ENCODE results near the gene TBX15. TPM values are rescaled to one million over a fixed set of nuclear protein-coding genes. Genes with fewer than 3 reads are reported as not detected.

TBX15 gene
- total RNA-seq, 2 experiments from 2014 or later, result not detected

DNA sequence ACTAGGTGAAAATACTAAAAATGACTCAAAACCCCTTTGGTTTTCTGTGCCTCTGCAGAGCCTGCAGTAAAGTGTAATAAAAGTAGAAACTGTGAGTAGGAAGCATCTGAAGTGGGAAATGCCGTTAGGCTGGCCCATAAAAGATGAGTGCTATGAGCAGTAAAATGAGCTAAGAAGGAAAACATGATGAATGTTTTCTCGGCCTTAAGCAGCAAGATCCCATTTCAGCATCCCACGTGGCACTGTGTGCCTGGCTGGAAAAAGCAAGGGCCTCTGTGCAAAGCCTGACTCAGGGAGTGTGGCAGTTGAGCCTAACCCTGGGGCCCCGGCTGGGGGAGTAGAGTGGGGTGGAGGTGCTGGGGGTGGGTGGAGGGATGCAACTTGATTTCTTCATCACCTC is 109.5 kb downstream of the TBX15 start:
- no peak for DNase-seq
- no peaks in the 10 kb centered on the region for H3K27me3 Mint-ChIP-seq
- H3K36me3 Mint-ChIP-seq, result no peaks in the 10 kb centered on the region
- H3K27ac Mint-ChIP-seq, result no peak overlapping the region
- H3K9me3 Mint-ChIP-seq, result peaks cover 2% of the 10 kb centered on the region
- H3K4me1 Mint-ChIP-seq, result no peaks in the 10 kb centered on the region
- ATAC-seq (ENCODE audit: low read depth), result no peak
- H3K4me3 Mint-ChIP-seq, result no peak overlapping the region
- POLR2A ChIA-PET, result no interaction called here

DNA sequence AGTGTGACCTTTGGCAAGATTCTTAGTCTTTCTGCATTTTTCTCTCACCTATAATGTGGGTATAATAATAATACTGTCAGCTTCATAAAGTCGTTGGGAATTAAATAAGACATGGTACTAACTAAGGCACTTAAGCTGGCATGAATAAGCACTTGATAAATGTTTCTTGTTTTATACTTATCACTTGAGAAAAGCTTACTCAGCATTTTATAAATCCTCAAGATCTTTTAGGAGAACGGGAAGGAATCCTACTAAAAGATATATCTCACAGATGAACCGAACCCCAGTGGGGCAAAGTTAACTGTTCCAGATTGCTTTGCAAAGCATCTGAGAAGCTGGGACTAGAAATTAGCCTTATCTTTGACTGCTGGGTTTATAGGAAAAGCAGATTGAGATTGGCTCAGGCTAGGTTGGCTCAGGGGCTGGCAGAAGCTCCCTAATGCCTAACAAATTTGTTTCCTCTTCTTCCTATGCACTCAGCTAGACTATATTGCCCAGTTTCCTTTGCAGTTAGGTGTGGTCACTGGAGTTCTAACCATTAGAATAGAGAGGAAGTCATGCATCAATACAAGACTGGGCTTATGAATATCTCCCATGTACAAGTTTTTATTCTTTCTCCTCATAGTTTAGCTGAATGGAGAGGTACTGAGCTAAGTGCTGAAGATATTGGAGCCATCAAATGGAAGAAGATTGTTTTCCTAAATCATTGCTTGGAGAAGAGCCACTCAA is 110.3 kb downstream of the TBX15 start:
- no peaks in the 10 kb centered on the region for H3K36me3 Mint-ChIP-seq
- peaks cover 2% of the 10 kb centered on the region for H3K9me3 Mint-ChIP-seq
- no peak for DNase-seq
- ATAC-seq (ENCODE audit: low read depth), result no peak
- H3K4me3 Mint-ChIP-seq, result no peak overlapping the region
- no peaks in the 10 kb centered on the region for H3K4me1 Mint-ChIP-seq
- H3K27me3 Mint-ChIP-seq, result no peaks in the 10 kb centered on the region
- H3K27ac Mint-ChIP-seq, result no peak overlapping the region
- POLR2A ChIA-PET, result no interaction called here

DNA sequence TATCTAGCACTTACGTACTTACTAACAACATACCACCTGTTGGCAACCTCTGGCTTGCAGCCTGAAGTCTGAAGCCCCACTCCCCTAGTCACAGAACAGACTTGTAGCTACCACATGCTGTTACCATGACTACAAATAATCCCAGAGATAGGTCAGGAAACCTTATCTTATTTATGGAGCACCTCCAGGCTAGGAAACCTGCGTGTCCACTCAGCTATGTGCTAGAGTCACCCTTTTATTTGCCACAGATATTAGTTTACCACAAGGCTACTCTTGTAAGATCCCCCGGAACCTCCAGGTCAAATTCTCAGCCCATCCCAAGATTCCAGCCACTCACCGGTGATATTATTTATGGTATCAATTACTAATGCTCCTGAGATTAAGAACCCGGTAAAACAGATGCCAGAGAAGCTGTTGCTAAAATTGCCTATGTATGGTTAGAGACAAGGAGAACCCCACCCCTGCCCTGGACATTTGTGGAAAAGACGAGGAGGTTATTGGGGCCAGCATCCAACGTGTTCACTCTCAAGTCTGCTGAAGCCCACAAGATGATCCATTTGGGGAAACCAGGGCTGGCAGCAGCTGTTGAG is 116.5 kb downstream of the TBX15 start:
- DNase-seq, result no peak
- Mint-ChIP-seq H3K36me3 (no peaks in the 10 kb centered on the region), H3K27ac (no peak overlapping the region), H3K9me3 (no peaks in the 10 kb centered on the region), H3K4me1 (no peaks in the 10 kb centered on the region), H3K4me3 (no peak overlapping the region), H3K27me3 (no peaks in the 10 kb centered on the region)
- POLR2A ChIA-PET, result no interaction called here
- no peak for ATAC-seq (ENCODE audit: low read depth)

DNA sequence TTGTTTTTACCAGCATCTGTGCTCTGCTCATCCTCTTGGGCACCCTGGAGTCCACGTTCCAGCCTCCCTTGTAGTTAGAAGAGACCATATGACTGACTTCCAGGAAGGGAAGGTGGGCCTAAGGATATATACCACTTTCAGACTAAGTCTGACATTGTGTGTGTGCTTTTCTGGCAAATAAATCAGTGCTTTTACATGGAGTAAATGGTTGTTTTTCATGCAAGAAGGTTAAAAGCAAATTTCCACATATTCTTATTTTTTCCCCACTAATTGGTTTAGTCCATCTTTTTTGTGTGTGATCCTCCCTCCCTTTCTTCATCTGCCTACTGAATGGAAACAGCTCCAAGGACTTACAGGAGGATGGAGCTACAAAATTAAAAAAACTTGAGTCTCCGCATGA is 119.8 kb downstream of the TBX15 start:
- no peaks in the 10 kb centered on the region for H3K4me1 Mint-ChIP-seq
- no peak overlapping the region for H3K4me3 Mint-ChIP-seq
- H3K9me3 Mint-ChIP-seq, result no peaks in the 10 kb centered on the region
- no peaks in the 10 kb centered on the region for H3K36me3 Mint-ChIP-seq
- POLR2A ChIA-PET, result no interaction called here
- H3K27me3 Mint-ChIP-seq, result no peaks in the 10 kb centered on the region
- no peak for ATAC-seq (ENCODE audit: low read depth)
- no peak overlapping the region for H3K27ac Mint-ChIP-seq
- DNase-seq, result no peak

DNA sequence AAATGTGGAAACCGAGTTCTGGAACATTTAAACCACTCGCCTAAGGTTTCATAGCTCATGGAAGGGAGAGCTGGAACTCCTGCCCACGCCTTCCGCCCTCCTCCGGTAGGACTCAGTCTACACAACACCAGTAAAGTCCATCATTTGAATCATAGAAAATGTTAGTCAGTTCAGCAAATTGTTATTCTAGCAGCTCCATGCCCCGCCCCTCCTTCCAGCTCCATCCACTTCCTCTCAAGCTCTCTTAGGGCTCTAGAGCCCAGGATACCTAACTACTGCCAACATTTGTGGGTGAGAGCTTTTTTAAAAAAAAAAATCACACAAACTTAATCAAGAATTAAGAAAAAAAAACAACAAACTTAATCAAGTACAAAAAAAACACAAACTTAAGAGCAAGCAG is 121.8 kb downstream of the TBX15 start:
- POLR2A ChIA-PET, result no interaction called here
- Mint-ChIP-seq H3K9me3 (no peaks in the 10 kb centered on the region), H3K36me3 (no peaks in the 10 kb centered on the region), H3K27me3 (no peaks in the 10 kb centered on the region), H3K27ac (no peak overlapping the region), H3K4me3 (no peak overlapping the region), H3K4me1 (no peaks in the 10 kb centered on the region)
- DNase-seq (no peak), ATAC-seq (ENCODE audit: low read depth) (no peak)

DNA sequence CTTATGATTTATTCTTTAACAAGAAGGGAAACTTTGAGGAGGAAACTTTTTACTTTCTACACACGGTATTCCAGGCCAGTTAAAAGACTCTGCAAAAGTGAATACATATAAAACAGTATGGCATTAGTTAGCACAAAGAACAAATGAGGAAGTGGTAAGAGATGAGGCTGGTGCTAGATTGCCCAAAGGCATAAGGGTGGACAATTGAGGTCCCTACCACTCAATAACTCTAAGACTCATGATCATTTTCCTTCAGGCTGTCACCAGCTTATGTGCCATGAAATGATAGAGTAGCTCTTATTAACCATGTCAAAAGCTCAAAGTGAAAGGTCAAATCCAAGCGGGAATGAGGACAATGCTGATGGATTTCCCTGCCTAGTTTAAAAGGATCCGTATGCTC is 124.5 kb downstream of the TBX15 start:
- Mint-ChIP-seq H3K27ac (no peak overlapping the region), H3K9me3 (peaks cover 1% of the 10 kb centered on the region), H3K27me3 (no peaks in the 10 kb centered on the region), H3K4me3 (no peak overlapping the region), H3K4me1 (no peaks in the 10 kb centered on the region), H3K36me3 (no peaks in the 10 kb centered on the region)
- ATAC-seq (ENCODE audit: low read depth) (no peak), DNase-seq (no peak)
- POLR2A ChIA-PET, result no interaction called here

DNA sequence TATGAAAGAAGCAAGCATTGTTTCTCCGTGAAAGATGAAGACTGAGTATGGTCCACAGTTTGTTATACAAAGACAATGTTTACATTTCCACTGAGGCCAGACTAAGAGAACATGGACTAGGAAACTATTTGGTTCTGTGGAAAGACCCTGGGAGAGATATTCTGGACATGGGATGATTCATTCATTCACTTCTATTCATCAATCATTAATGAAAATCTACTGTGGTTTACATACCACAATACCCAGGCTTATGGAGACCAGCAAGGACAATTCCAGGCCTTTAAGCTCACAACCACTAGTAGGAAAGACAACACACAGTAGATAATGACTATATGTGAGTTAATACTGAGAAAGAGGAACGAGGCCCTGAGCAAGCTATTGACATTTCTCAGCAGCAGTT is 125.4 kb downstream of the TBX15 start:
- no peak overlapping the region for H3K27ac Mint-ChIP-seq
- ATAC-seq (ENCODE audit: low read depth), result no peak
- no peak overlapping the region for H3K4me3 Mint-ChIP-seq
- no peaks in the 10 kb centered on the region for H3K36me3 Mint-ChIP-seq
- H3K9me3 Mint-ChIP-seq, result peaks cover 2% of the 10 kb centered on the region
- POLR2A ChIA-PET, result no interaction called here
- H3K4me1 Mint-ChIP-seq, result no peaks in the 10 kb centered on the region
- H3K27me3 Mint-ChIP-seq, result no peaks in the 10 kb centered on the region
- no peak for DNase-seq

DNA sequence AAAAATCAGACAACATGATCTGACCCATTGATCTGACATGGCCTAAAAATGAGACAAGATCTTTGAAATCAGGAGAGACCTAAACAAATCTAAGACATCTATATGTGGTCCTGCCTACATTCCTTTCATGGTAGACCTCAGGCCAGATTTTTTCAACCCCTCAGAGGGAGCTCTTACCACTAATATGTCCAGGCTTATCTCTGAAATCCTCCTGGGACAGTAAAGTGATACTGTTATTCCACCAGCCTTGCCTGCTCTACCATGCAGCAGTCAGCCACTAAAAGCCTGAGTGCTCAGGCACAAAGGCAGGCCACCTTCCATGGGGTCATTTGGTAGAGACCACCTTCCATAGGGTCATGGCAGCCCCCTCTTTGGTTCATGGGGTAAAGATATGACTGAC is 126.9 kb downstream of the TBX15 start:
- no peak for ATAC-seq (ENCODE audit: low read depth)
- Mint-ChIP-seq H3K9me3 (peaks cover 2% of the 10 kb centered on the region), H3K27me3 (no peaks in the 10 kb centered on the region), H3K4me1 (no peaks in the 10 kb centered on the region), H3K4me3 (no peak overlapping the region), H3K27ac (no peak overlapping the region), H3K36me3 (no peaks in the 10 kb centered on the region)
- POLR2A ChIA-PET, result no interaction called here
- DNase-seq, result no peak

DNA sequence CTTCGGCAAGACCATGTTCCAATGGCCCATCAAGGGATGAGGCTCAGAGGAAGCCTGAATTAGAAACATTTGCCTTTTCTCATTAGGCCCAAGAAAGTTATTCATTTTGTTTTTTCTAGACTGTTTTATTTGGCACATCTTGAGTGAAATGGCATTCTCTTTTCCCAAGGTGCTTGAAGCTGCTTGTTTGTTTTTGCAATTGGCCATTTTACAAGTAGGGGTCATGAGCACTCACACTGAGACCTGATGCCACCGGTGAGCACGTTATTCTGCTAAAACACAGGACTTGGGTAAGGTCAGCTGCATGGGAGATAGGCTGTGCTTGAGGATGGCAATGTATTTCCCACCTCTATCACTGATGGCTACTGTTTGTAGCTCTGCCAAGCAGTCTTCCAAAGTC is 128.1 kb downstream of the TBX15 start:
- Mint-ChIP-seq H3K27ac (no peak overlapping the region), H3K9me3 (peaks cover 2% of the 10 kb centered on the region), H3K4me1 (no peaks in the 10 kb centered on the region), H3K4me3 (no peak overlapping the region), H3K27me3 (no peaks in the 10 kb centered on the region), H3K36me3 (no peaks in the 10 kb centered on the region)
- no peak for ATAC-seq (ENCODE audit: low read depth)
- POLR2A ChIA-PET, result no interaction called here
- DNase-seq, result no peak

DNA sequence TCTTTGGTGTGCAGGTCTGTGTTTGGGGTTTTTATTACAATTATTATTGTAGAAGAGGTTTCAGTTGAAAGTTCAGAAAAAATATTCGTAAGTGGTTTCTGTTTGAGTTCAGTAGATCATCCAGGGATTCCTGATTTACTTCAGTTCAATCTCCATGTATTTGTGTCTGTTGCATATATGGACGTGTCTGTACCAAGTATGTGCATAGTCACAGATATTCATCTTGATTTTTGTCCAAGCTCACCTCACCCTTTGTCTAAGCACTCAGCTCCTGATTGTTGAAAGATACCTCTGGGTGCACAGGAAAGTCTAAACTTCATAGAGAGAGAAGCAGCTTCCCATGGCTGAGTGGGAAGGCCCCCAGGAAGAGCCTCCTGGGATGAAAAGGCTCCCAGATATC is 141.7 kb downstream of the TBX15 start:
- no peaks in the 10 kb centered on the region for H3K27me3 Mint-ChIP-seq
- no peak overlapping the region for H3K4me3 Mint-ChIP-seq
- DNase-seq, result no peak
- H3K9me3 Mint-ChIP-seq, result peaks cover 6% of the 10 kb centered on the region
- ATAC-seq (ENCODE audit: low read depth), result no peak
- no peaks in the 10 kb centered on the region for H3K36me3 Mint-ChIP-seq
- POLR2A ChIA-PET, result no interaction called here
- H3K4me1 Mint-ChIP-seq, result no peaks in the 10 kb centered on the region
- no peak overlapping the region for H3K27ac Mint-ChIP-seq

DNA sequence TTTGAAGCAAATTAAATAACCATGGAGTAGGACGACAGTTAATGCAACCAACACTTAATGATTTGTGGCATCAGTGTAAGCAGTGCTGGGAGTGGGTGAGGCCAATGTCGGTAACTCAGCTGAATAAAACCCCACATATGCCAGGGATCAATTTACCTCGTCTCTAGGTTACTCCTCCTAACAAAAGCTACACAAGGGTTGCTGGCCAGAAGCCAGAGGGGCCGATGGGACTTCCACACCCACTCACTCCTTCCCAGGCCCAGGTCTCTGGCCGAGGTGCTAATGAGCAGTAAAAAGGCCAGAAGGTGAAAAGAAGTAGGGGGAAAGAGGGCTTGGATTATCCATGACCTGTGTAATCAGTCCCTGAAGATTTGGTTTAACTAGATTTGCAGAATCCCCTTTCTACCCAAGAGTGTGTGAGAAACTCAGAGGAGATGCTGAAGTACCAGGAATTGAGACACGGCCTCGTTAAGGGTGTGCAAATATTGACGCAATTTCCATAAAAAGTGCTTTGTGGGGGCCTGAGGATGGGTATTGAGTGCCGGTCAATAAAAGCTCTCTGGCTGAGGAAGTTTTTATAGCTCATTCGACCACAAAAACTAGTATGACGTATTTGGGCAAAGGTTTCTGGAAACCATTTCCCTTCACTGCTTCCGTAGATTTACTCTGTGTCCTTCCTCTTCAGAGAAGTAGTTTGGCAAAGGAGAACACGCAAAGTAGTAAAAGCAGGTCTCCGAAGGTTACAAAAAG is 145.5 kb downstream of the TBX15 start:
- Mint-ChIP-seq H3K27ac (no peak overlapping the region), H3K4me3 (no peak overlapping the region), H3K36me3 (no peaks in the 10 kb centered on the region), H3K4me1 (no peaks in the 10 kb centered on the region), H3K9me3 (peaks cover 6% of the 10 kb centered on the region), H3K27me3 (no peaks in the 10 kb centered on the region)
- POLR2A ChIA-PET, result no interaction called here
- DNase-seq (no peak), ATAC-seq (ENCODE audit: low read depth) (no peak)

DNA sequence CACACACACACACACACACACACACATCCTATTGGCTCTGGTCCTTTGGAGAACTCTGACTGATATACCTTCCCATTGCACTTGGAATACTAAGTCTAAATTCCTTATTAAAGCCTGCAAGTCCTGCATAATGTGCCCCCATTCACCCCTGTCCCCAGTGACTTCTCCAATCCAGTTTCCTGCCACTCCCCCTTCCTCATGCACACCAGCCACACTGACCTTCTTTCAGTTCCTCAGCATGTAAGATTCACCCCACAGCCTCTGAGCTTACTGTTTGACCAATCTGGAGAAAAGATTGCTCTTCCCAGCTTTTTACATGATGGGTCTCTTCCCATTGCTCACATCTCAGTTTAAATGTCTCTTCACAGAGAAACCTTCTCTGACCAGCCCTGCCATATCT is 146.6 kb downstream of the TBX15 start:
- Mint-ChIP-seq H3K4me3 (no peak overlapping the region), H3K4me1 (no peaks in the 10 kb centered on the region), H3K36me3 (no peaks in the 10 kb centered on the region), H3K27me3 (no peaks in the 10 kb centered on the region), H3K27ac (no peak overlapping the region), H3K9me3 (peaks cover 6% of the 10 kb centered on the region)
- ATAC-seq (ENCODE audit: low read depth), result no peak
- no peak for DNase-seq
- POLR2A ChIA-PET, result no interaction called here

Data from activated naive CD8-positive, alpha-beta T cell treated with anti-CD3 and anti-CD28 coated beads, Interleukin-2, amount 10 ng/mL, durations not matched to agents 7 days and 5 days (primary cell).